ENCODE data around the gene CELSR3.

CELSR3 gene

DNA sequence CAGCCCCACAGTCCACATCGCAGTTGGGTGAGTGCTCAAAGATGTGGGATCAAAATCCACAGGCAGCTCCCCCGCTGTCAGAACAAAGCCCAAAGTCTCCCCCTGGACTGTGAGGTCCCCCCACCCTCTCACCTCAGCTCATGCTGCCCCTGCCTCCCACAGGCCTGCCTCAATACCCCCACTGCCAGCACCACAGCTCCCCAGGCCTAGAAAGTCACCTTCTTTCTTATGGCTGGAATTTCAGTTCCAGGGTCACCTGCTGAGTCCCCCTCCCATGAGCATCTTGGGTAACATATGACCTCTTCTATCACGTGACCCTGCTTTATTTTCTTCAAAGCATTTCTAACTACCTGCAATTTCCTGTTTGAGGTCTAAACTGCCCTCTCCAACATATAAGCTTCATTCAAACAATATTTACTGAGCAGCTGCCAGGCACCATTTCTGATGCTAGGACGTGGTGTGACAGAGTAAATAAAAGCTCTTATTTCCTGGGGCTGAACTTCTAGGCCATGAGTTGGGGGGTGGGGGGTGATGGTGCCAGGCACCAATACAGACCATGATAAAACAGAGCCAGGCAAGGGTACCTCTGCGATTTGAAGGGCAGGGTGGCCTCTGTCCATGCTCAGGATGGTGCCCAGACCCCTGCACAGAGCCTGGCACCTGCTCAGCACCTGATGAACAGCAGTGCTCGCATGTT lies 38.7 kb downstream of the CELSR3 start:
- H3K4me1 ChIP-seq (ENCODE audit: control insufficient read depth, insufficient read depth, low read length, poor library complexity, severe bottlenecking): no peaks in the 10 kb centered on the region
- H3K27me3 ChIP-seq (replicated peaks; ENCODE audit: control insufficient read depth, insufficient read depth, low read length, poor library complexity, severe bottlenecking): no peaks in the 10 kb centered on the region
- DNase-seq: no peak
- H3K4me3 ChIP-seq (ENCODE audit: insufficient read depth, low read depth, low read length, poor library complexity, severe bottlenecking): no peak overlapping the region
- H3K36me3 ChIP-seq (ENCODE audit: control insufficient read depth, insufficient read depth, low read length): peaks cover 15% of the 10 kb centered on the region
- H3K9me3 ChIP-seq (ENCODE audit: control insufficient read depth, low read length): no peaks in the 10 kb centered on the region
- no peak overlapping the region for H3K27ac ChIP-seq (ENCODE audit: insufficient read depth, low read length, poor library complexity, severe bottlenecking)

DNA sequence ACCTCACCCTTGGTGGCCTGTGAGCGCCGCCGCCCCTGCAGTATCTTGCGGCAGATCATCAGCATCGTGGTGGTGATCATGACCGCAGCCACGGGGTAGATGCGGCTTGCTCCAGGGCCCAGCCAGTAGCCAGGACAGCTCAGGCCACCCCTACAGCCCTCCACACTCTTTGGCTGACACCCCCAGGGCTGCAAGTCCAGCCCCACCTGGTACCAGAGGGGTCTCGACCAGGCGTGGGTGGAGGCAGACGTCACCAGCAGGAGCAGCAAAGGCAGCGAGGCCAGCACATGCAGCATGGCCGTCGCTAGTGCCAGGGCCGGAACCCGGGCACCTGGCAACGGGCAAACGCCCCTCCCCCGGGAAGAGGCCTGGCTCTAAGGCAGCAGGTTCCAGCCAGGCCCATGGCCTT lies 41.2 kb downstream of the CELSR3 start, which contains the start of gene TMEM89:
Gene TMEM89 (minus strand): TSS at position 309 of the 409 bp plus-strand sequence. CDS start 13 bp downstream, at position 296.
- Histone ChIP-seq H3K36me3 (ENCODE audit: control insufficient read depth, insufficient read depth, low read length) (no peaks in the 10 kb centered on the region), H3K27ac (ENCODE audit: insufficient read depth, low read length, poor library complexity, severe bottlenecking) (no peak within 1 kb of the TSS), H3K4me1 (ENCODE audit: control insufficient read depth, insufficient read depth, low read length, poor library complexity, severe bottlenecking) (no peaks in the 10 kb centered on the region), H3K27me3 (replicated peaks; ENCODE audit: control insufficient read depth, insufficient read depth, low read length, poor library complexity, severe bottlenecking) (no peaks in the 10 kb centered on the region), H3K9me3 (ENCODE audit: control insufficient read depth, low read length) (no peaks in the 10 kb centered on the region), H3K4me3 (ENCODE audit: insufficient read depth, low read depth, low read length, poor library complexity, severe bottlenecking) (no peak within 1 kb of the TSS)
- DNase-seq: no peak

DNA sequence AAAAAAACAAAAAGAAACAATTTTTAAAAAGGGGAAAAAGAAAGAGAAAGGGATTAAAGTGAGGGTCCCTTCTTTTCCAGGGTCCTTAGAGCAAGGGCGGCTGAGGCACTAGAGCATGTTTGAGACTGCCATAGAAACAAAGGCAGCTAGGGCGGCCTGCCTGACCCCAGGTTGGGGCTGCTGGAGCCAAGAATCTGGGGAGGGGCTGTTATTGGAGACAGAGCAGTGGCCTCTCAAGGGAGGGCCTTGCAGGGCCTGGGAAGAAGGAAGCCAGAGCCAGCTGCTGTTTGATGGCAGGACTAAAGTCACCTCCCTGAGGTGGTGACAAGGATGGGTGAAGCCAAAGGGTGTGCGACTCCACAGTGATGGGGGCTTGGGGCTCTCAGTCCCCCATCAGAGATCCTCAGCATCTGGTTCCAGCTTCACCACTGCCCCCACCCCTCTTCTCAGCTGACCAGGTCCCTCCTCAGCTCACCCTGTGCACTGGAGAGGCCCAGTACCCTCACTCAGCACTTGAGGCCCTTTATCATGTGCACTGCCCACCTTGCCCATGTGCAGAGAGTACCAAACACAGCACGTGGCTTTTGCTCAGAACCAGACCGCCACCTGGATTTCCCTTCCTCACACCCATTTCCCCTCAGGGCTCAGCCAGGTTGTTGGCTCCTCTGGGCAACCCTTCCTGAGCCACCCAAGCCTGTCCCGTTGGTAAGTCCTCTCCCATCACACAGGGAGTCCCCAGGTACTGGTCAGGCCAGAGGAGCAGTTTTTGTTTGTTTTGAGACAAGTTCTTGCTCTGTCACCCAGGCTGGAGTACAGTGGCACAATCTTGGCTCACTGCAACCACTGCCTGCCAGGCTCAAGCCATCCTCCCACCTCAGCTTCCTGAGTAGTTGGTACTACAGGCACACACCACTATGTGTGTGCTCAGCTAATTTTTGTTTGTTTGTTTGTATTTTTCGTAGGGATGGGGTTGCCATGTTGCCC lies 42.9 kb downstream of the CELSR3 start:
- no peaks in the 10 kb centered on the region for H3K36me3 ChIP-seq (ENCODE audit: control insufficient read depth, insufficient read depth, low read length)
- no peaks in the 10 kb centered on the region for H3K27me3 ChIP-seq (replicated peaks; ENCODE audit: control insufficient read depth, insufficient read depth, low read length, poor library complexity, severe bottlenecking)
- H3K27ac ChIP-seq (ENCODE audit: insufficient read depth, low read length, poor library complexity, severe bottlenecking): no peak overlapping the region
- DNase-seq: no peak
- no peaks in the 10 kb centered on the region for H3K4me1 ChIP-seq (ENCODE audit: control insufficient read depth, insufficient read depth, low read length, poor library complexity, severe bottlenecking)
- no peaks in the 10 kb centered on the region for H3K9me3 ChIP-seq (ENCODE audit: control insufficient read depth, low read length)
- no peak overlapping the region for H3K4me3 ChIP-seq (ENCODE audit: insufficient read depth, low read depth, low read length, poor library complexity, severe bottlenecking)

DNA sequence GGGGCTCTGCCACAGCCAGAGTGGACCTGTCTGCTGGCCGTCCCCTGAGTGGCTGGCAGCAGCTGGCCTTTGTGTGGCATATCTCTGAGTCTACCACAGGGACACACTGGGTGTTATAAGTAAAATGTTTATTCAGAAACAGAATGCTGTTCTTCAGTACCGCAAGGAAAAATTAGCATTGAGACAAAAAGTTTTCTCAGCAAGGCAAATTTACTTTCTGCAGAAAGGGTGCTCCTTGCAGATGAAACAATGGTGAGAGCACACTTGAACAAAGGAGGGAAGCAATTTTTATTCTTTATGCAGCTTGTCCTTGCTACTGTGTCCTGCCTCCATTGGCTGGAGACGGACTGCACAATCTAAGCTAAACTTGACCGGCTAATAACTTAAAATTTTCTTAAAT lies 45.1 kb downstream of the CELSR3 start:
- Histone ChIP-seq H3K4me1 (ENCODE audit: control insufficient read depth, insufficient read depth, low read length, poor library complexity, severe bottlenecking) (no peaks in the 10 kb centered on the region), H3K27me3 (replicated peaks; ENCODE audit: control insufficient read depth, insufficient read depth, low read length, poor library complexity, severe bottlenecking) (no peaks in the 10 kb centered on the region), H3K4me3 (ENCODE audit: insufficient read depth, low read depth, low read length, poor library complexity, severe bottlenecking) (no peak overlapping the region), H3K36me3 (ENCODE audit: control insufficient read depth, insufficient read depth, low read length) (no peaks in the 10 kb centered on the region), H3K9me3 (ENCODE audit: control insufficient read depth, low read length) (no peaks in the 10 kb centered on the region), H3K27ac (ENCODE audit: insufficient read depth, low read length, poor library complexity, severe bottlenecking) (no peak overlapping the region)
- no peak for DNase-seq

DNA sequence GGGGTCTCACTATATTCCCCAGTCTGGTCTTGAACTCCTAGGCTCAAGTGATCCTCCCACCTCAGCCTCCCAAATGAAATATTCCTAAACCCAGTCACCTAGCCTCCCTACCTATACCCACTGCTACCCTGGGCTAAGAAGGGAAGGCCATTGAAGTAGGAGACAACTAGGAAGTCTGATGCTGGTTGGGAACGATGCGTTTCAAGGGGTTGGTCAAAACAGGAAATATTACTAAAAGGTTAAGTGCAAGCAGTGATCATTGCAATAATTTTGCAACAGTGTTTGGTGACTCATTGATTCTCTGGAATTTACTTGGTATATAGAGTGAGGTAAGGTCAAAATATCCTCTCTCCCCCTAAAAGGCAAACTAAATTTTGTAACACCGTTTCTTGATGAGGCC lies 48.6 kb downstream of the CELSR3 start:
- H3K4me3 ChIP-seq (ENCODE audit: insufficient read depth, low read depth, low read length, poor library complexity, severe bottlenecking): no peak overlapping the region
- no peaks in the 10 kb centered on the region for H3K36me3 ChIP-seq (ENCODE audit: control insufficient read depth, insufficient read depth, low read length)
- H3K4me1 ChIP-seq (ENCODE audit: control insufficient read depth, insufficient read depth, low read length, poor library complexity, severe bottlenecking): no peaks in the 10 kb centered on the region
- no peak for DNase-seq
- H3K9me3 ChIP-seq (ENCODE audit: control insufficient read depth, low read length): no peaks in the 10 kb centered on the region
- H3K27ac ChIP-seq (ENCODE audit: insufficient read depth, low read length, poor library complexity, severe bottlenecking): no peak overlapping the region
- no peaks in the 10 kb centered on the region for H3K27me3 ChIP-seq (replicated peaks; ENCODE audit: control insufficient read depth, insufficient read depth, low read length, poor library complexity, severe bottlenecking)

DNA sequence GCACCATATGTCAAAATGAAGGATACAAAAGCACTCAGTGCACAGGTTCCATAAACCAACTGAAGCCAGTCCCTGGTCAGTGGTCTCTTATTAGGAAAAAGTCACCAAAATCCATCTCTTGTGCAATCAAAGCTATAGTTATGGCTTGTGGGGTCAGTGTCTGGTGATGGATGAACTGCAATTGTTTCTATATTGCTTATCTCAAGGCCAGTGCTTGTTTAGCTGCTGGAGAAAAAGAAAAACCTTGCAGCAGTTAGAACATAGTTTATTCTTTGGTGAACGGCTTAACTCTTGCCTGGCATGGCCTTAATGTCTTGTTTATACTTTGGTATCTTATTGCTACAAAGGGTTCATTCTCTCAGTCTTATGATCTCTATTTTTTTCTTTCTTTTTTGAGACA lies 50.4 kb downstream of the CELSR3 start:
- DNase-seq: no peak
- no peak overlapping the region for H3K4me3 ChIP-seq (ENCODE audit: insufficient read depth, low read depth, low read length, poor library complexity, severe bottlenecking)
- no peak overlapping the region for H3K27ac ChIP-seq (ENCODE audit: insufficient read depth, low read length, poor library complexity, severe bottlenecking)
- H3K27me3 ChIP-seq (replicated peaks; ENCODE audit: control insufficient read depth, insufficient read depth, low read length, poor library complexity, severe bottlenecking): no peaks in the 10 kb centered on the region
- H3K4me1 ChIP-seq (ENCODE audit: control insufficient read depth, insufficient read depth, low read length, poor library complexity, severe bottlenecking): no peaks in the 10 kb centered on the region
- H3K36me3 ChIP-seq (ENCODE audit: control insufficient read depth, insufficient read depth, low read length): no peaks in the 10 kb centered on the region
- no peaks in the 10 kb centered on the region for H3K9me3 ChIP-seq (ENCODE audit: control insufficient read depth, low read length)

DNA sequence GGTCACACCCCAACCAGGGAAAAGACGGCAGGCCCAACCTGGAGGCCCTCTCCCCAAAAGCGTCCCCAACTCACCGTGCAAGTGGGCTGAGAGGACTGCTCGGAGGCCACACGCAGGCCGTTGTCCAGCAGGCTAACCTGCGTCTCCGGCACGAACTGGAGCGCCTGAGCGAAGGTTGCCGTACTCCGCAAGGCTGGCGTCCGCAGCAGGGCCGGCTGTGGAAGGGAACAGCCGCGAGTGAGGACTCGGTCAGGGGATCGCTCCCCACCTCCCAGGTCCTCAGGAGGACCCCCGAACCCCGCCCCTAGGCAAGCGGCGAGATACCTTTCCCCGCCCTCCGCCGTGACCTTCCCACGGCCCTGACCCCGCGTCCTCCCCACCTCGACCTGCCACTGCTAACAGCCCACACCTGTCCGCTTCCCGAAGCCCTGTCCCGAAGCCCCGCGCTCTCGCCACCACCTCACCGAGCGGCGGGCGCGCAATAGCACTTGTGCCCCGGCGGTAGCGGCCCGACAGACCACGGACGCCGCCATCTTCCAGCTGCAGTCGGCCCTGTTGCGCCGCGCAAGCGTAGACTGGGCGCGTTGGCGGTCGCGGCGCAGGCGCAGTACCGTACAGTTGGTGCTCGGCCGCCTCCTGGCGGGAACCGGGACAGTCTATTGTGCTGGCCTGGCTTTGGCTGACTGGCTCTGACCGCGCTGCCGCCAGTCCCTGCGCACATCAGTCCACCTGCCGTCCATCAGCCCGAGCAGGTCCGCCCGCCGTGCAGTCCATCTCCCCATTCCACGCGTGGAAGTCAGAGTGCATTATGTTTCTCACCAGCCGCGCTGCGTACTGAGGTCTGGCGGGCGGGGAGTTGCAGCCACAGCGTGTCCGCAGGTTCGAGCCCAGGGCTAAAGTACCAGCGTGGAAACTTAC lies 53.3 kb downstream of the CELSR3 start, which contains the start of gene UQCRC1:
Gene UQCRC1 (minus strand): TSS at position 559 of the 918 bp plus-strand sequence. CDS start 26 bp downstream, at position 533.
- Histone ChIP-seq H3K4me3 (ENCODE audit: insufficient read depth, low read depth, low read length, poor library complexity, severe bottlenecking) (peak within 1 kb of the TSS; percentile 98), H3K27me3 (replicated peaks; ENCODE audit: control insufficient read depth, insufficient read depth, low read length, poor library complexity, severe bottlenecking) (no peaks in the 10 kb centered on the region), H3K27ac (ENCODE audit: insufficient read depth, low read length, poor library complexity, severe bottlenecking) (peak within 1 kb of the TSS; percentile 83), H3K36me3 (ENCODE audit: control insufficient read depth, insufficient read depth, low read length) (peaks cover 14% of the 10 kb centered on the region), H3K4me1 (ENCODE audit: control insufficient read depth, insufficient read depth, low read length, poor library complexity, severe bottlenecking) (no peaks in the 10 kb centered on the region), H3K9me3 (ENCODE audit: control insufficient read depth, low read length) (no peaks in the 10 kb centered on the region)
- peak; percentile 82 to 89 (median 85) for DNase-seq

DNA sequence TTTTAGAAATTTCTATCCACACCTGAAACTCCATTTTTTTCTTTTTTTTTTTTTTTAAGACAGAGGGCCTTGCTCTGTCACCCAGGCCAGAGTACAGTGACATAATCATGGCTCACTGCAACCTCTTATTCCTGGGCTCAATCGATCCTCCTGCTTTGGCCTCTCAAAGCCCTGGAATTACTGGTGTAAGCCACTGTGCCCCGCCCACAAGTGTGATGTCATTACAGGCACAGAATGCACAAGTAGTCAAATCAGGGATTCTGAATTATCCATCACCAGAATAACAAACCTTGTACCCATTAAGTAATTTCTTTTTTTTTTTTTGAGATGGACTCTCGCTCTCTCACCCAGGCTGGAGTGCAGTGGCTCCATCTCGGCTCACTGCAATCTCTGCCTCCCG lies 55.2 kb downstream of the CELSR3 start:
- no peak for DNase-seq
- no peaks in the 10 kb centered on the region for H3K9me3 ChIP-seq (ENCODE audit: control insufficient read depth, low read length)

DNA sequence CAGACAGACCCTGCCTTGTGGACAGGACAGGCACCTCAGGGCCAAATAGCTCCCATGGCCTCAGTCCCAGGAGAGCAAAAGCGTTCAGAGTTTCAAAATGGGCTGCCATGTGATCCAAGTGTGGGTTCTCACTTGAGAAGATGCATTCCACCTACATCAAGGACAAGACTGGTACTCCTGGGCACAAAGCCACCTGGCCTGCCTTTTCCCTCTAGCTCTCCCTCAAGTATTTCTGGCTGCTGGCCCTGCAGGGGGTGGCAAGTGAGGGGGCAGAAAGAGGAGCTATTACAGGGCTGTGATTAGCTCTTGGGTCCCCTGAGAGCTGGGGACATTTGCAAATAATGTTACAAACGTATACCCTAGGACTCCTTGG lies 61.1 kb downstream of the CELSR3 start:
- H3K4me1 ChIP-seq (ENCODE audit: control insufficient read depth, insufficient read depth, low read length, poor library complexity, severe bottlenecking): no peaks in the 10 kb centered on the region
- no peaks in the 10 kb centered on the region for H3K27me3 ChIP-seq (replicated peaks; ENCODE audit: control insufficient read depth, insufficient read depth, low read length, poor library complexity, severe bottlenecking)
- no peak overlapping the region for H3K4me3 ChIP-seq (ENCODE audit: insufficient read depth, low read depth, low read length, poor library complexity, severe bottlenecking)
- H3K36me3 ChIP-seq (ENCODE audit: control insufficient read depth, insufficient read depth, low read length): peaks cover 78% of the 10 kb centered on the region
- H3K9me3 ChIP-seq (ENCODE audit: control insufficient read depth, low read length): no peaks in the 10 kb centered on the region
- no peak overlapping the region for H3K27ac ChIP-seq (ENCODE audit: insufficient read depth, low read length, poor library complexity, severe bottlenecking)
- DNase-seq: no peak

More for the DNA sequence above, 55.2 kb downstream of the CELSR3 start:
- Histone ChIP-seq H3K27ac (ENCODE audit: insufficient read depth, low read length, poor library complexity, severe bottlenecking) (no peak overlapping the region), H3K4me3 (ENCODE audit: insufficient read depth, low read depth, low read length, poor library complexity, severe bottlenecking) (no peak overlapping the region), H3K36me3 (ENCODE audit: control insufficient read depth, insufficient read depth, low read length) (peaks cover 33% of the 10 kb centered on the region), H3K27me3 (replicated peaks; ENCODE audit: control insufficient read depth, insufficient read depth, low read length, poor library complexity, severe bottlenecking) (no peaks in the 10 kb centered on the region), H3K4me1 (ENCODE audit: control insufficient read depth, insufficient read depth, low read length, poor library complexity, severe bottlenecking) (no peaks in the 10 kb centered on the region)
